ENCODE data around the gene UFC1.

UFC1 gene

DNA sequence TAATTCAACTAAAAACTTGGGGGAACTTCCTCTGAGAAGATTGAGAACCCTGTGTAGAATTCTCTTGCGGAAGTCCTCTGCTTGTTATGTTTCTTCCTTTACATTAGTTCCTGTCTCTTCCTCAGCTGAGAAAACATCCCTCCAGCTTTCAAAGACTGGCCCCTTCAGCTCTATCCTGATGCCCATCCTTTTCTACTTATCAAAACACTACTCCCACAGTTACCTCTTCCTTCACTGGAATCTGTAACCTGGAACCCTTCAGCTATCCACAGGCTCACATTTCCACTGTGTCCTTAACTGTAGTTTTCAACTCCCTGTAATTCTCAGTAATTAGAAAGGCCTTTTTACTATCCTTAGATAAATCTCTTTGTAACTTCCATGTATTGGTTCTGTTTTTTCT is 15.3 kb upstream of the UFC1 start:
- TF ChIP-seq, protein P1, sequence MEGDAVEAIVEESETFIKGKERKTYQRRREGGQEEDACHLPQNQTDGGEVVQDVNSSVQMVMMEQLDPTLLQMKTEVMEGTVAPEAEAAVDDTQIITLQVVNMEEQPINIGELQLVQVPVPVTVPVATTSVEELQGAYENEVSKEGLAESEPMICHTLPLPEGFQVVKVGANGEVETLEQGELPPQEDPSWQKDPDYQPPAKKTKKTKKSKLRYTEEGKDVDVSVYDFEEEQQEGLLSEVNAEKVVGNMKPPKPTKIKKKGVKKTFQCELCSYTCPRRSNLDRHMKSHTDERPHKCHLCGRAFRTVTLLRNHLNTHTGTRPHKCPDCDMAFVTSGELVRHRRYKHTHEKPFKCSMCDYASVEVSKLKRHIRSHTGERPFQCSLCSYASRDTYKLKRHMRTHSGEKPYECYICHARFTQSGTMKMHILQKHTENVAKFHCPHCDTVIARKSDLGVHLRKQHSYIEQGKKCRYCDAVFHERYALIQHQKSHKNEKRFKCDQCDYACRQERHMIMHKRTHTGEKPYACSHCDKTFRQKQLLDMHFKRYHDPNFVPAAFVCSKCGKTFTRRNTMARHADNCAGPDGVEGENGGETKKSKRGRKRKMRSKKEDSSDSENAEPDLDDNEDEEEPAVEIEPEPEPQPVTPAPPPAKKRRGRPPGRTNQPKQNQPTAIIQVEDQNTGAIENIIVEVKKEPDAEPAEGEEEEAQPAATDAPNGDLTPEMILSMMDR (conservative IDR thresholded peaks at IDR 0.05; ENCODE audit: low read depth, low read length), result no peak
- no peak for DNase-seq (ENCODE audit: low read depth)
- H3K4me3 ChIP-seq (ENCODE audit: low read depth, low read length), result no peak overlapping the region

DNA sequence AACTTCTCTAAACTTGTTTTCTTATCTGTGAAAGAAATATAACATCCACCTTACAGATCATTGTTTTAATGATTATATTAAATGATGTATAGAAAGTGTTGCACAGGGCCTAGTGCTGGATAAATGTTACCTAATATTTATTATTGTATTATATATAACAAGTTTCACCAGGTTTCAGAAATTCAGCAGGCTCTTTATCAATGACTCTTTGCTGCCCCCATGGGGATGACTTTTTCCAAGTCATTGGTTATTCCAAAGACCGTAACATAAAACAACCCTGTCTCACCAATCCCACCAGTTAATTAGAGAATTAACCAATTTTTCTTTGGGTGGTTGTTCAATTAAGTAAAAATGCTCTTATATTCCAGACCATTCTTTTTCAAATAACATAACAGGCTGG is 14.0 kb upstream of the UFC1 start:
- no peak overlapping the region for H3K4me3 ChIP-seq (ENCODE audit: low read depth, low read length)
- TF ChIP-seq, protein P1 (conservative IDR thresholded peaks at IDR 0.05; ENCODE audit: low read depth, low read length), result peak; percentile 64
- peak; percentile 79 for DNase-seq (ENCODE audit: low read depth)

DNA sequence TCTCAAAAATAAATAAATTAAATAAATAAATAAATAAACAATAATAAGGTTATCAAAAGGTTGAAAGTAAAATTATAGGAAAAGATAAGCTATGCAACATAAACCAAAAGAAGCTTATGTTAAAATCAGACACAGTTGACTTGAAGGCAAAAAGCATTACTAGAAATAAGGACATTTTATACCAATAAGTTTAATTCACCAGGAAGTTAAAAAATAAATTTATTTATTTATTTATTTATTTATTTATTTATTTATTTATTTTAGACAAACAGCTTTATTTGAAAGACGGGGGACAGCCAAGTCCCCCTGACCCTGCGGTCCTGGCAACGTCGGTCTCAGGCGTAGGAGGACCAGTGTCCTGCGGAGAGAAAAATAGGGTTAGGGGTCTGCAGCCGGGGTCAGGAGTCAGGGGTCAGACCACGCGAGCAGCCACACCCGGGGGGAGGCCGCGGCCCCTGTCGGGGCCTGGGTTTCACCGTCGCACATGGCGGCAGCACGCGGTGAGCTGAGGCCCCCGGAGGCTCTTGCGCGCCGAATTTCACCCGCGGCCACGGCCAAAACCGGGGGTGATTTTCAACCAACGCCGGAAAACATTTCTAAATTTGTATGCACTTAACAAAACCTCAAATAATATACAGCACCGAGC is 12.9 kb upstream of the UFC1 start:
- no peak for DNase-seq (ENCODE audit: low read depth)
- H3K4me3 ChIP-seq (ENCODE audit: low read depth, low read length), result no peak overlapping the region
- TF ChIP-seq, protein P1 (conservative IDR thresholded peaks at IDR 0.05; ENCODE audit: low read depth, low read length), result no peak

DNA sequence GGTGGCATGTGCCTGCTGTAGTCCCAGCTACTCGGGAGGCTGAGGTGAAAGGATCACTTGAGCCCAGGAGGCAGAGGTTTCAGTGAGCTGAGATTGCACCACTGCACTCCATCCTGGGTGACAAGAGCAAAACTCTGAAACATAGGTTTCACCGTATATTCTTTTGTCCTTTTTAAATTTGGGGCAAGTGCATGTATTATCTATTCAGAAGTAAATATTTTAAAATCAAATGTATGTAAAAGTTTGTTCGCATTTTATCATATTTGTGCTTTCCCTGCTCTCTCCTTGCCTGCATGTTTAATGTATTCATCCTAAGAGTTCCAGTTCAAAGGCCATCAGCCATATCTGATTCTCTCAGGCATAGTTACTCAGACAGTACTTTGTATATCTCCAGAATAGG is 7.9 kb upstream of the UFC1 start:
- no peak overlapping the region for H3K4me3 ChIP-seq (ENCODE audit: low read depth, low read length)
- DNase-seq (ENCODE audit: low read depth), result no peak
- TF ChIP-seq, protein P1 (conservative IDR thresholded peaks at IDR 0.05; ENCODE audit: low read depth, low read length), result no peak

DNA sequence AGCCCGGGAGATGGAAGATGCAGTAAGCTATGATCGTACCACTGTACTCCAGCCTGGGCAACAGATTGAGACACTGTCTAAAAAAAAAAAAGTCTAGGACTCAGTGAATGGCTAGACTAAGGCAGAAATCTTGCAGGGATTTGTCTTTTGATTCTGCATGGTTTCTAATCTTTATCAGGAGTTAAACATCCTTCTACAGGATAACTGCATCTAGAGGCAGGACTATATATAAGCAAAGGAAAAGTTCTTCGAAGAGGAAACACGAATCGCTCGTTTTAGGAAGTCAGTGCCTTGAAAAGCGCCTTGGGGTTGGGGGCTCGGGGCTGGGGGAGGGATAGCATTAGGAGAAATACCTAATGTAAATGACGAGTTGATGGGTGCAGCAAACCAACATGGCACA is 602 bp upstream of the UFC1 start:
- H3K4me3 ChIP-seq (ENCODE audit: low read depth, low read length), result peak overlapping the region; percentile 86
- TF ChIP-seq, protein P1 (conservative IDR thresholded peaks at IDR 0.05; ENCODE audit: low read depth, low read length), result no peak
- DNase-seq (ENCODE audit: low read depth), result no peak

DNA sequence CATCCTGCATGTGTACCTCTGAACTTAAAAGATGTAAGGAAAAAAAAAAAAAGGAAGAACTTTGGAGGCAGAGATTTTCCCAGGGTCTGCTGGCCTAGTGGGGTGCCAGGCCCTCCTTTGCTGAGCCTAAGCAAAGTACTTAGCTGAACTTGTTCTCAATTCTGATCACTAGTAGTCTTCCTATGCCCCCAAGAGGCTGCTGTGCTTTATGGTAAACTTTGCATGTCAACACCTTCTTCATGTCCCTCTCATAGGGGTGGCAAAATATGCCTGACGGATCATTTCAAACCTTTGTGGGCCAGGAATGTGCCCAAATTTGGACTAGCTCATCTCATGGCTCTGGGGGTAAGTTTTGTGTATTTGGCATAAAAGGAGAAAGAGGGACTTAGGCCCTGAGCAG is 4.1 kb downstream of the UFC1 start:
- TF ChIP-seq, protein P1 (conservative IDR thresholded peaks at IDR 0.05; ENCODE audit: low read depth, low read length), result no peak

DNA sequence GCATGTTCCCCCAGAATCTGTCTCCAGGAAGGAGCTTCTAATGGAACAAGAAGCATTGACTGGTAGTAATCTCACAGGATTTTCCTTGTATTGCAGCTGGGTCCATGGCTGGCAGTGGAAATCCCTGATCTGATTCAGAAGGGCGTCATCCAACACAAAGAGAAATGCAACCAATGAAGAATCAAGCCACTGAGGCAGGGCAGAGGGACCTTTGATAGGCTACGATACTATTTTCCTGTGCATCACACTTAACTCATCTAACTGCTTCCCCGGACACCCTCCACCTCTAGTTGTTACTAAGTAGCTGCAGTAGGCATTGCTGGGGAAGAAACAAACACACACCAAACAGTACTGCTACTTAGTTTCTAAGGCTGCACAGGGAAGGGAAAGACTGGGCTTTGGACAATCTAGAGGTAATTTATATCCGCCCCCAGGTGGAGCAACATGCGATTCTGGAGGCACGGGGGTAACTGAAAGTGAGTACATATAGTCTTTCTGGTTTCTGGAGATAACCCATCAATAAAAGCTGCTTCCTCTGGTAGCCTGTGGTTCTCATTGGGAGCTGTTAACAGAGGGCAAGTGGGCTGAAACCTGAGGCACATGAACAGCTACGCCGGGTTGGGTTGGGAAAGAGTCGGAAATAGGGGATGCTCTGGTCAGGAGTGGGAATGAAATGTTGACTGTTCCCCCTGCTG is 4.7 kb downstream of the UFC1 start:
- TF ChIP-seq, protein P1 (conservative IDR thresholded peaks at IDR 0.05; ENCODE audit: low read depth, low read length), result no peak
- DNase-seq (ENCODE audit: low read depth), result no peak
- peak overlapping the region; percentile 95 for H3K4me3 ChIP-seq (ENCODE audit: low read depth, low read length)

More for the DNA sequence above, 4.1 kb downstream of the UFC1 start:
- DNase-seq (ENCODE audit: low read depth), result no peak
- no peak overlapping the region for H3K4me3 ChIP-seq (ENCODE audit: low read depth, low read length)

Data from choroid plexus epithelial cell (primary cell).